B cell (primary cell): ENCODE results near the gene SLC2A11. TPM values are rescaled to one million over a fixed set of nuclear protein-coding genes. Genes with fewer than 3 reads are reported as not detected.
A peak's percentile ranks its signal among the peaks of the same experiment; 100 is the strongest.

Source experiments
- ATAC-seq: fragments of 200-7000 bp; cut with Tn5 transposase; one replicate; pipeline ENCODE4 v1.10.0; 2021; ENCODE audit warnings: low read depth, mild to moderate bottlenecking, moderate number of reproducible peaks, moderate library complexity
- CTCF ChIA-PET: fragments of 350-600 bp; sonication (Branson Sonifier 250); formaldehyde crosslinking; loops from one replicate; lab custom pipeline; 2021; ENCODE audit warnings: antibody characterized with exemption, inconsistent platforms; lab: Charles Lee
- POLR2A ChIA-PET: fragments of 350-600 bp; sonication (Branson Sonifier 250); formaldehyde crosslinking; loops from one replicate; lab custom pipeline; 2021; ENCODE audit warnings: antibody characterized with exemption; lab: Charles Lee
- DNase-seq: peaks from one replicate; pipeline ENCODE4 v3.0.0; 2013
- H2AFZ ChIP-seq: 2 replicates; pipeline ENCODE4 v1.6.1; 2012; ENCODE audit warnings: mild to moderate bottlenecking, low read depth, low read length; ENCODE audit not compliant: insufficient read depth, poor library complexity, severe bottlenecking
- H3K27ac ChIP-seq, 2 donors: 1 replicate in 1 of 2; 2 replicates in 1 of 2; pipeline ENCODE4 v1.5.1; 2012 to 2013; ENCODE audit warnings: low read length in 2 of 2, mild to moderate bottlenecking in 2 of 2, moderate library complexity in 1 of 2
- H3K27me3 ChIP-seq, 4 experiments: fragments of 200-600 bp in 1 of 4; sonication (generic) in 1 of 4; replicated peaks in 1 of 4; 1 replicate in 2 of 4; 2 replicates in 2 of 4; pipeline versions ENCODE4 v1.6.1 to v1.7.0; 2013 to 2016; ENCODE audit warnings: low read length in 3 of 4, mild to moderate bottlenecking in 2 of 4, mixed read lengths in 1 of 4, moderate library complexity in 1 of 4; ENCODE audit not compliant: insufficient read depth in 4 of 4, control insufficient read depth in 3 of 4; ENCODE audit errors: control extremely low read depth in 1 of 4
- H3K36me3 ChIP-seq, 2 experiments: replicated peaks in 1 of 2; 1 replicate in 1 of 2; 2 replicates in 1 of 2; pipeline versions ENCODE4 v1.6.1 to v1.7.1; 2013; ENCODE audit warnings: low read length in 1 of 2; ENCODE audit not compliant: insufficient read depth in 2 of 2, control insufficient read depth in 1 of 2; ENCODE audit errors: control extremely low read depth in 1 of 2, extremely low read depth in 1 of 2
- H3K4me1 ChIP-seq, 2 donors: fragments of 200-600 bp in 1 of 2; sonication (generic) in 1 of 2; 1 replicate in 1 of 2; 2 replicates in 1 of 2; pipeline versions ENCODE4 v1.5.1 to v1.6.1; 2013 to 2017; ENCODE audit warnings: low read length in 2 of 2; ENCODE audit not compliant: control insufficient read depth in 2 of 2, insufficient read depth in 2 of 2
- H3K4me2 ChIP-seq: replicated peaks from 2 replicates; pipeline ENCODE3; 2012; ENCODE audit warnings: mild to moderate bottlenecking, low read depth, low read length; ENCODE audit not compliant: poor library complexity, severe bottlenecking
- H3K4me3 ChIP-seq, 5 experiments: fragments of 200-600 bp in 1 of 5; sonication (generic) in 1 of 5; 1 replicate in 3 of 5; 2 replicates in 2 of 5; pipeline versions ENCODE4 v1.5.1 to v1.7.0; 2011 to 2016; ENCODE audit warnings: low read length in 4 of 5, mild to moderate bottlenecking in 4 of 5, low read depth in 2 of 5, control low read depth in 1 of 5, moderate library complexity in 1 of 5; ENCODE audit not compliant: insufficient read depth in 1 of 5; ENCODE audit errors: control extremely low read depth in 1 of 5, extremely low read depth in 1 of 5
- H3K79me2 ChIP-seq: fragments of 200-600 bp; sonication (generic); one replicate; pipeline ENCODE4 v1.6.0; 2016; ENCODE audit warnings: low read length; ENCODE audit not compliant: control insufficient read depth, insufficient read depth
- H3K9ac ChIP-seq: fragments of 200-600 bp; sonication (generic); 2 replicates; pipeline ENCODE4 v1.6.1; 2017; ENCODE audit warnings: mild to moderate bottlenecking, low read length, moderate library complexity
- H3K9me3 ChIP-seq, 3 donors: one replicate each; pipeline versions ENCODE4 v1.6.1 to v1.7.1; 2013; ENCODE audit warnings: low read length in 2 of 3; ENCODE audit not compliant: control insufficient read depth in 2 of 3, insufficient read depth in 1 of 3; ENCODE audit errors: control extremely low read depth in 1 of 3
- H4K20me1 ChIP-seq: 2 replicates; pipeline ENCODE4 v1.6.0; 2012; ENCODE audit warnings: mild to moderate bottlenecking, low read length; ENCODE audit not compliant: insufficient read depth, control insufficient read depth, poor library complexity, severe bottlenecking
- H3K27ac Mint-ChIP-seq: one replicate; pipeline ENCODE4 v1.8.0; 2021; ENCODE audit warnings: mixed read lengths
- H3K27me3 Mint-ChIP-seq: one replicate; pipeline ENCODE4 v1.8.0; 2021; ENCODE audit warnings: mixed read lengths
- H3K4me1 Mint-ChIP-seq: one replicate; pipeline ENCODE4 v1.8.0; 2021; ENCODE audit warnings: mixed read lengths
- H3K4me3 Mint-ChIP-seq: one replicate; pipeline ENCODE4 v1.8.0; 2021; ENCODE audit warnings: mixed read lengths
- H3K9me3 Mint-ChIP-seq: one replicate; pipeline ENCODE4 v1.8.0; 2022; ENCODE audit warnings: mixed read lengths; ENCODE audit not compliant: insufficient read depth
- CTCF ChIP-seq: fragments of 200-600 bp; IDR thresholded peaks from one replicate; pipeline ENCODE4 v1.8.0; 2022; ENCODE audit warnings: antibody characterized with exemption, mild to moderate bottlenecking
- EZH2 ChIP-seq: IDR thresholded peaks from 2 replicates; pipeline ENCODE4 v1.6.1; 2012; ENCODE audit warnings: borderline replicate concordance, low read depth, mild to moderate bottlenecking, moderate library complexity, low read length; ENCODE audit not compliant: insufficient read depth, poor library complexity, severe bottlenecking
- WGBS: methylation state at CpG from one replicate; pipeline ENCODE4 v1.1.5; 2013; ENCODE audit warnings: missing lambda C conversion rate; ENCODE audit not compliant: insufficient coverage; 5-methylcytosine and 5-hydroxymethylcytosine counted together
- intact Hi-C: fragments of 100-400 bp; cut with micrococcal nuclease; formaldehyde crosslinking; loops from one replicate; pipeline ENCODE4 v1.10.0; 2022
- polyA plus RNA-seq: library from polyadenylated mRNA; depleted of rRNA; stranded (reverse); fragments of >200 nt; gene quantifications from 2 replicates; pipeline ENCODE4 v1.2.3, GENCODE V29; 2012
- total RNA-seq, 2 donors: library from RNA; stranded (reverse); fragments of 120-200 nt in 1 of 2; gene quantifications; 1 replicate in 1 of 2; 2 replicates in 1 of 2; pipeline versions ENCODE4 v1.2.3 to v1.2.4, GENCODE V29; 2013 to 2022

The SLC2A11 gene
- total and polyA plus RNA-seq, 2 donors (not counting 1 experiment from before 2014, with no cell fraction given): 38.6 to 54.3 TPM

- Histone ChIP-seq H3K4me2 (no peak overlapping the region), H3K9me3 (peaks cover 0 to 5% (median 0%) of the 10 kb centered on the region in 3 donors), H2AFZ (no peak overlapping the region), H3K79me2 (peaks cover 5% of the 10 kb centered on the region), H4K20me1 (peaks cover 6% of the 10 kb centered on the region), H3K4me3 (no peak overlapping the region), H3K27ac (no peak overlapping the region), H3K9ac (no peak overlapping the region), H3K4me1 (peaks cover 61 to 76% of the 10 kb centered on the region in 2 donors), H3K36me3 (peaks cover 0 to 6% of the 10 kb centered on the region in 2 experiments), H3K27me3 (no peaks in the 10 kb centered on the region)
- Mint-ChIP-seq H3K27ac (peak overlapping the region; percentile 90), H3K9me3 (no peaks in the 10 kb centered on the region), H3K4me1 (peaks cover 81% of the 10 kb centered on the region), H3K27me3 (no peaks in the 10 kb centered on the region), H3K4me3 (no peak overlapping the region)
- ATAC-seq (no peak), DNase-seq (no peak)
- WGBS: 95% methylated on average over 20 of the region's 20 CpGs
- ChIA-PET POLR2A (no interaction called here), CTCF (no interaction called here)
- intact Hi-C loops: loop anchor here (10.0 kb wide), 1 partner anchor 697 kb away; the partner anchor contains the start of genes RAB36 and RSPH14
- no peak for TF ChIP-seq CTCF
- no peak for TF ChIP-seq EZH2
These were observed 15.8 kb upstream of the SLC2A11 start for GRCh38 chr22:23841736-23842445.

DNA sequence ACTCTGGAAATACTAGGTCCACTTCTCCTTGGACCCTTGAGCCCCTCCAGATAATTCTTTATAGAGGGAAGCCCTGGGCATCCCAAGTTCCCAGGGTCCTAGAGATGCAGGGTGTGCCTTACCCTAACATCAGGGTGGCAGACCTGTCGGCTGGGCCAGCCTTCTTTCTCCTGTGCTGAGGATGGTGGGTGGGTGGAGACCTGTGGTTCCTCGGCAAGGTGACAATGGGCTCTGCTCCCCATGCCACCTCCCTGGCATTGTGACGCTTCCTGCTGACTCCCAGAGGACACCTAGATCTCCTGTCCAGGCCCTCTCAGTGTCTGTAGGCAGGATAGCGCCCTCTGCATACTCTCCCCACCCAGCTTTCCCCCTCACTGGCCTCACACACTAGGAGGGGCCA lies 15.1 kb upstream of the SLC2A11 start:
- no peak overlapping the region for H3K4me2 ChIP-seq
- Mint-ChIP-seq H3K27ac (peak overlapping the region; percentile 86), H3K4me3 (peak overlapping the region; percentile 26), H3K4me1 (peaks cover 79% of the 10 kb centered on the region), H3K27me3 (no peaks in the 10 kb centered on the region), H3K9me3 (no peaks in the 10 kb centered on the region)
- no peaks in the 10 kb centered on the region for H4K20me1 ChIP-seq
- TF ChIP-seq CTCF (no peak), EZH2 (no peak)
- no peaks in the 10 kb centered on the region for H3K36me3 ChIP-seq
- H2AFZ ChIP-seq: no peak overlapping the region
- H3K79me2 ChIP-seq: peaks cover under 1% of the 10 kb centered on the region
- intact Hi-C loops: loop anchor here (10.0 kb wide), 1 partner anchor 698 kb away; the partner anchor contains the start of genes RAB36 and RSPH14
- H3K9me3 ChIP-seq: peaks cover 0 to 5% (median 0%) of the 10 kb centered on the region in 3 donors
- no peak for ATAC-seq
- H3K4me1 ChIP-seq: peaks cover 55 to 76% of the 10 kb centered on the region in 2 donors
- peak overlapping the region in 1 of 2 donors; percentile 21 for H3K27ac ChIP-seq
- no peak overlapping the region for H3K9ac ChIP-seq
- ChIA-PET CTCF (interaction anchor here (0.8 to 9.7 kb wide), 2 partner anchors 17 to 74 kb away, joined by 3 to 183 read pairs; partner anchors contain the start of genes CHCHD10 and MMP11), POLR2A (interaction anchor here (0.6 to 4.5 kb wide), 5 partner anchors 15 to 194 kb away, joined by 6 to 39 read pairs (median 7); partner anchors contain the start of genes MMP11, SLC2A11 and ZNF70)
- H3K27me3 ChIP-seq: no peaks in the 10 kb centered on the region
- no peak overlapping the region for H3K4me3 ChIP-seq
- DNase-seq: no peak
- WGBS: 45% methylated on average over 4 of the region's 4 CpGs
